Hepatic stellate cell (primary cell): ENCODE data around the gene C19orf12.
A peak's percentile ranks its signal among the peaks of the same experiment; 100 is the strongest.

ENCODE experiments used
- DNase-seq: peaks from one replicate; pipeline ENCODE4 v3.0.0; 2011; ENCODE audit warnings: low spot score

C19orf12 gene

DNA sequence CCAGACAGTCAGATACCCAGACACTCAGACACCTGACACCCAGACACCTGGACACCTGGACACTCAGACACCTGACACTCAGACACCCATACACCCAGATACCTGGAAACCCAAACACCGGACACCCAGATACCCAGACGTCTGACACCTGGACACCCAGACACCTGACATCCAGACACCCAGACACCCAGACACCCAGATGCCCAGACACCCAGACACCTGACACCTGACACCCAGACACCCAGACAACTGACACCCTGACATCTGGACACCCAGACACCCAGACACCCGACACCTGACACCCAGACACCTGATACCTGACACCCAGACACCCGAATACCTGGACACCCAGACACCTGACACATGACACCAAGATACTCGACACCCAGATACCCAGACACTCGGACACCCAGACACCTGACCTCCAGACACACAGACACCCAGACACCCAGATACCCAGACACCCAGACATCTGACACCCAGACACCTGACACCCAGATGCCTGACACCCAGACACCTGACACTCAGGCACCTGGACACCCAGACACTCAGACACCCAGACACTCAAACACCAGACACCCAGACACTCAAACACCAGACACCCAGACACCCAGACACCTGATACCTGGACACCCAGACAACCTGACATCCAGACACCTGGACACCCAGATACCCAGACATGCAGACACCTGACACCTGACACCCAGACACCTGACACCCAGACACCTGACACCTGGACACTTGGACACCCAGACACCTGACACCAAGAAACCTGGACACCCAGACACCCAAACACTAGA is 19.1 kb downstream of the C19orf12 start:
- DNase-seq: no peak

DNA sequence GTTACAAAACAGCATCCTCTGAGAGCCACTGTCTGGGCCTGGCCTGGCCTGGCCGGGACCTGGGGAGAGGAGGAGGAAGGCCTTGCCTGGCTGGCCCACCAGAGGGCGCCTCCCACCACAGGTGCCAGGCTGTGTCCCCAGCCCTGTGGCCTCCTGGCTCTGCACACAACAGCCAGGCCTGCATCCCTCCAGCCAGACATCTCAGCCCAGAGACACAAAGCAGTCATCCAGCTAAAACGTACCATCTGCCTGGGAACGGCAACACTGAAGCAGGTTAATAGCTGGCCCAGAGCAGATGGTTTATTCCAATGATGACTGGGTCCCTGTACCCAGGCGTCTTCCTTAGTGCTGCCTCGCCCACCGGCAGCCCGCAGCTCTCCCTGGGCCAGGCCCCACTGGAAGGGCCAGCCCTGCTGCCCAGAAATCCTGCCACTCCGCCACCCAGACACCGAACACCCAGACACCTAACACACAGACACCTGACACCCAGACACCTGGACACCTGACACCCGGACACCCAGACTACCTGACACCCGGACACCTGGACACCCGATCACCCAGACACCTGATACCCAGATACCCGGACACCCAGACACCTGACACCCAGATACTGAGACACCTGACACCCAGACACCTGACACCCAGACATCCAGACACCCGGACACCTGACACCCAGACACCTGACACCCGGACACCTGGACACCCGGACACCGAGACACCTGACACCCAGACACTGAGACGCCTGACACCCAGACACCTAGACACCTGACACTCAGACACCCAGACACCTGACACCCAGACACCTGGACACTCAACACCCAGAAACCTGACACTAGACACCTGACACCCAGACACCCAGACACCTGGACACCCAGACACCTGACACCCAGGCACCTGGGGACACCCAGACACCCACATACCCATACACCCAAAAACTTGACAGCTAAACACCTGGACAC is 20.1 kb downstream of the C19orf12 start:
- peak; percentile 81 for DNase-seq

- DNase-seq: no peak
Measured at GRCh38 chr19:29694161-29694560, 20.9 kb downstream of the C19orf12 start.

GRCh38 chr19:29690842-29691241 is 24.2 kb downstream of the C19orf12 start:
- DNase-seq: no peak

GRCh38 chr19:29687897-29688728 is 26.9 kb downstream of the C19orf12 start:
- no peak for DNase-seq

- DNase-seq: peak; percentile 85
Measured at GRCh38 chr19:29687244-29687896, 27.7 kb downstream of the C19orf12 start.

DNA sequence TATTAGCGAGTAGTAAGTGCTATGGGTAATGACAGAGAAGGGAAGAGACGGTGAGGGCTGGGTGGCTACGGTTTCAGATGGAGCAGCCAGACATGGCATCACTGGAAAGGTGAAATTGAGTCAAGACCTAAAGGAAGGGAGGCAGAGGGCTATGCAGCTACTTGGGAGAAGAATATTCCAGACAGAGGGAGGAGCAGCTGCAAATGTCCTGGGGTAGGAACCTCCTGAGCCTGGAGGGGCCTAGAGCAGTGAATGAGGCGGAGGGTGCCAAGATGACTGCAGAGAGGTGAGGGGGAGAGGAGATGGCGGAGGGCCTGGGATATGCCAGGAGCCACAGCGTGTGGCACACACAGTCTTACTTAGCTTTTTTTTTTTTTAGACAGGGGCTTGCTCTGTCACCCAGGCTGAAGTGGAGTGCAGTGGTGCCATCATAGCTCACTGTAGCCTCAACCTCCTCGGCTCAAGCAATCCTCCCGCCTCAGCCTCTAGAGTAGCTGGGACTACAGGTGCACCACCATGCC is 28.7 kb downstream of the C19orf12 start:
- no peak for DNase-seq

- no peak for DNase-seq
Measured at GRCh38 chr19:29685326-29685725, 29.7 kb downstream of the C19orf12 start.

GRCh38 chr19:29683009-29683408 is 32.1 kb downstream of the C19orf12 start:
- DNase-seq: no peak

DNA sequence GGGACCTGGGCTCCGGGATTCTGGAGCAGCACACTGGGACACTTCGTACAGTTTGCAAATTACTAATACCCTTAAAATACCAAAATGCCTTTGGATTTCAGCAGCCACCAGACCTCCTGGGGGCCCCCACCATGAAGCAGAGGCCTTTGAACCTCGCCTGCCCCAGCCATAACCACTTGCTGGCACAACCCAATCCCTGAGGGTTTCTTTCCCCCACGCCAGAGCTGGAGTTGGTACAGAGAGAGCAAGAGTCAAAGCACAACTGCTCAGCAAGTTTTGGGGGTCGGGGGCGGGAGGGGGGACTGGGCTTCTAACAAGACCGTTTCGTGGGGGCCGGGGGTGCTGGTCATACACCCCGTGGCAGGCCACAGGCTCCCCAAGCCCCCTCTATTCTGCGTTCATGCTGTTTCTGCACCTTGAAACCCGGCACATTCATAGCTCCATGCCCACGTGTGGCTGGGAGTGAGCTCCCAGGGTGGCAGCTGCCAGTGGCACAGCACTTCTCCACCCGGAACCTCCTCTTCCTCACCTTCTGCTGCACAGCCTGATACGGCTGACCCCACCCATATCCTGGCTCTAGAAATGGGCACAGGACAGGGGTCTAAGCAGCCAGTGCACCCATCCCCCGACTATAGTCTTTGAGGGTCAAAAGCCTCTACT is 32.7 kb downstream of the C19orf12 start:
- DNase-seq: no peak

DNA sequence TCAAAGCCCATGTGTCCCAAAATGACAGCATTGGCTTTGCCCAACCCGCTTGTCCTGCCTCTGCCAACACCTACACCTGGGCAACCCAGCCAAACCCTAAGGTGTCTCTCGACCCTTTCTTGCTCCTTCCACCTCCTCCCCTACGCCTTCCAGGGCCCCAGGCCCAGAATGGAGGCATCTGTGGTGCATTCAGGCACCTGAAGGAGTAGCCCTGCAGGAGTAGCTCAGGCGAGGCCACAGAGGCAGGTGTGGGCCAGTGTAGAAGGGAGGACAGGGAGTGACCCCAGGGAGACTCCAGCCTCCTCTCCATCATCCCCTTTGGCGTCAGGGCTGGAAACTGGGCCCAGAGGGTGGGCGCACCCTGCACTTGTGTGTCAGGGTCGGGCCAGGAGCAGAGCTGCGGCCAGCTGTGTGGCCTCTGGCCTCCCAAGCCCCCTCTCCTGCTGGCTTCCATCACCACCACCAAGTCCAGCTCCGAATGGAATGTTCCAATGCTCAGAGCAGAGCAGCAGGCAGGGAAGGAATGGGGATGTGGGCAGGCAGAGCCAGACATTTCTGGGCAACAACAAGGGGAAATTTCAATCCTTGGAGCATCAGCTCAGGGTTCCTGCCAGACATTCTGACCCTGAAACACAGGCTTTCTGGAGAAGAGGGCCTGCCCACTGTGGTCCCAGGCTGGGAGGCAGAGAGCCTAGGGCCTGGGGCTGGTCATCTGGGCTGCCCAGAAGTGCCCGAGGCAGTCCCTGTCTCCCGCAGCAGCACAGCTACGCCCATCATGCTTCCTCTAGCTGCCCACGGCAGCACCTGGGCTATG is 33.4 kb downstream of the C19orf12 start:
- no peak for DNase-seq

GRCh38 chr19:29680937-29681336 is 34.1 kb downstream of the C19orf12 start:
- no peak for DNase-seq

GRCh38 chr19:29680447-29680846 is 34.6 kb downstream of the C19orf12 start:
- no peak for DNase-seq

- no peak for DNase-seq
Measured at GRCh38 chr19:29679598-29680210, 35.4 kb downstream of the C19orf12 start.

GRCh38 chr19:29678484-29679106 is 36.5 kb downstream of the C19orf12 start:
- no peak for DNase-seq

- DNase-seq: no peak
Measured at GRCh38 chr19:29677001-29677817, 37.9 kb downstream of the C19orf12 start.

DNA sequence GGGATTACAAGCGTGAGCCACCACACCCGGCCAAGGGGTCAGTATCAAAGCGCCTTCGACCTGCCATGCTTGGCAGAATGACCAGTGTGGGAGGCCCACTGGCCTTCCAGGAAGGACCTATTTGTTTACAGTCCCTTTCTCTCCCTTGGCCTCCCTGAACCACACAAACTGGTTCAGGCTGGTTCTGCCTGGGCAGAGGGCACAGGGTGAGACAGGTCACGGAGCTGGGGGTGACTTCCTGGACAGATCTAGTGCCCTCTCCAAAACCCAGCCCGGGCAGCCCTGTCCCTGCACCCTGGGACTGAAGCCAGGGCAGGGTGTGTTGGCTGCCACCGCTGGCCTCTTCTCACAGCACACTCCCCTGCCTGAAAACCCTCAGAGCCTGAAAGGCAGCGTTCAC is 38.5 kb downstream of the C19orf12 start:
- no peak for DNase-seq

DNA sequence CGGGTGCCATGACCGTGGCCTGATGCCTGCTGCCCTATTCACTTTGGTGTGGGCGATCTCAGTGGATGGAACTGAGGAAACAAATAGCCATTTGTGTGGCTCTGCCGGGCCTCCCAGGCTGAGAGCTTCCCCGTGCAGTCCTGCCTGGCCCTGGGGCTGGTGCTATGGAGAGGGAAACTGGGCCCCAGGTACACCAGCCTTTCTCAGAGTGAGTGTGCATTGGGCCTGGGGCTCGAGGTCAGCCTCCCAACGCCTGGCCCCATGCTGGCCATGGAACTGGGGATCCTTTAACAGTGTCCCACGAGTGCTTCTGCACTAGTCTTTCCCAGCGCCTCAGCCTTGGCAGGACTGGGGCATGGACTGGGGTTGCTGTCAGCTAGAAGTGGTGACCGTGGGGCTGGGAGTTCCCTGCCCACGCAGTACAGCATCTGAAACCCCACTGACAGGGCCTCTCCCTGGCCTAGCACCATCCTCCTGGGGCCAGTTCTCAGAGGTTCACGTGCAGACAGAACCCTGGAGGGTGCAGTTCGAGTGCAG is 39.3 kb downstream of the C19orf12 start:
- no peak for DNase-seq
